AG08395 (cell line): ENCODE measurements around the gene OR52N1.
A peak's percentile ranks its signal among the peaks of the same experiment; 100 is the strongest.

Source experiments
- DNase-seq: peaks from one replicate; pipeline ENCODE4 v3.0.0; 2012; ENCODE audit warnings: mixed read lengths, low spot score

OR52N1 gene

DNA sequence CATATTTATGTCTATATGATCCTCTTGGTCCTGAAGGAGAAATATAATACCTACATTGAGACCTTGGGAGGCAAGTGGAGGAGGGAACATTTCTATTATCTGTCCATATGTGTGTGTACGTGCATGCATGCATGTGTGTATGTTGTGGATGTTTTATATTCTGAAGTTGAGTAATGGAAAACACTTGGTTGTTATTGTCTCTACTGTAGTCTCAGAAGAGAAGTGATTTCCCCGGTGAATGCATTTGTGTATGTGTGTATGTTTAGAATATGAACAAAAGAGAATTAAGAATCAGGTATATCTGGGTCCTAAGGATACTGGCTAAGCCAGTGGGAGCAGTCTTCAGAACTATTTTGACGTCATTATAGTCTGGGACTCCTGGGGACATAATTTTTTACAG, at the start of gene OR52N1:
OR52N1 (minus strand) TSS at position 101 of the 400 bp plus-strand sequence. CDS start 2,449 bp downstream, outside the sequence.
- DNase-seq = no peak

- no peak for DNase-seq
These were observed 46.6 kb upstream of the OR52N1 start for GRCh38 chr11:5837695-5838094.

- no peak for DNase-seq
These were observed 42.4 kb upstream of the OR52N1 start for GRCh38 chr11:5833446-5833845.

DNA sequence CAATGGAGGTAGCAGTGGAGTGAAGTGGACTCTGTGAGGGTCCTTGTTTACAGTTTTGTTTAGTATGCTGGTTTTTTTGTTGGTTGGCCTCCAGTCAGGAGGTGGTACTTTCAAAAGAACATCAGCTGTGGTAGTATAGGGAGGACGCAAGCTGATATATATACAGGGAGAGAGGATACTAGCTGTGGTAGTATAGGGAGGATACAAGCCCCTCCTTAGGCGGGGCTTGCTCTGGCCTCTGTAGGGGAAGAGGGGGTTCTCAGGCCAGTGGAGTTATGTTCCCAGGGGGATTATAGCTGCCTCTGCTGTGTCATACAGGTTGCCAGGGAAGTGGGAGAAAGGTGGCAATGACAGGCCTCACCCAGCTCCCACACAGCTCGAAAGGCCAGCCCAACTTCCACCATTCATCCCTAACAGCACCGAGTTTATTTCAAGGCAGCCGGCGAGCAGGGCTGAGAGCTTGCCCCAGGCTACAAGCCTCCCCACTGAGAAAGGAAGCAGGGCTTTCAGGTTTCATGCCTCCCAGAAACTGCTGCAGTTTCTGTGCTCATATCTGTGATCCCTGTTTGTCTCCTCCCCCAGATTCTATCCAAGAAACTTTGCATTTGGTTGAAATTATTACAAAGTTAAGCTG, 40.2 kb upstream of the OR52N1 start:
- DNase-seq = no peak

- DNase-seq = no peak
These were observed 27.3 kb upstream of the OR52N1 start for GRCh38 chr11:5818245-5818886.

DNA sequence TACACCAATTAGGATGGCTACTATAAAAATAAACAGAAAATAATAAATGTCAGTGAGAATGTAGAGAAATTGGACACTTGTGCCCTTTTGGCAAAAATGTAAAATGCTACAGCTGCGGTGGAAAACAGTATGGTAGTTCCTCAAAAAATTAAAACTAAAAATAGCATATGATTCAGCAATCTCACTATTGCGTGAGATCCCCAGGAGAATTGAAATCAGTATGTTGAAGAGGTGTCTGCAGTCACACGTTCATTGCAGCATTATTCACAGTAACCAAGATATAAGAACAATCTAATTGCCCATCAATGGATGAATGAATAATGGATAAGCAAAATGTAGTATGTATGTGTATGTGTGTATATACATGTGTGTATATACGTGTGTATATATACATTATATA, 24.5 kb upstream of the OR52N1 start:
- no peak for DNase-seq

- DNase-seq = no peak
These were observed 19.1 kb upstream of the OR52N1 start for GRCh38 chr11:5809905-5810795.

- DNase-seq = no peak
These were observed 18.1 kb upstream of the OR52N1 start for GRCh38 chr11:5809122-5809519.

GRCh38 chr11:5808500-5809121, 17.5 kb upstream of the OR52N1 start, which contains the start of gene OR52N2:
OR52N2 (plus strand) TSS chr11:5808924; CDS start chr11:5820336, 11,412 bp downstream.
- peak; percentile 63 for DNase-seq

GRCh38 chr11:5807580-5807979, 16.5 kb upstream of the OR52N1 start:
- no peak for DNase-seq

GRCh38 chr11:5803982-5804381, 12.9 kb upstream of the OR52N1 start:
- DNase-seq = no peak

DNA sequence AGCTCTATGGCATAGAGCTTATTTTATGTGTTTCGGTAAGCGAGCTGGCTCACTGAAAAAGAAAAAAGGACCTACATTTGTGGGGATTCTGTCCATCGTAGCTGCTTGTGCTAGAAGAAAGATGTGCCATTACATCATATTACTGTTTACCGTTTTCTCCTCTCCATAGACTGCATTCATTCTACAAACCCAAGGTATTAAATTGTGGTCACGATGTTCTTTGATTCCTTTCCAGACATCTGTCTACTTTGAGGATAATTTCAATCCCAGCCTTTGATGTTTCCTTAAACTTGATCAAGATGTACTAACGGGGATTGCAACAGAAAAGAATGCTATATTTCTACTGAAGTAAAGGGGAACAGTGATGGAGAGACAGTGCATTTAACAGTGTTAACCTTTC, 5.5 kb upstream of the OR52N1 start:
- no peak for DNase-seq

- DNase-seq = no peak
These were observed 7.8 kb downstream of the OR52N1 start, which contains the start of gene OR52N5 for GRCh38 chr11:5783255-5783654. OR52N5 (minus strand) TSS chr11:5783355; CDS start chr11:5778634, 4,721 bp downstream.

DNA sequence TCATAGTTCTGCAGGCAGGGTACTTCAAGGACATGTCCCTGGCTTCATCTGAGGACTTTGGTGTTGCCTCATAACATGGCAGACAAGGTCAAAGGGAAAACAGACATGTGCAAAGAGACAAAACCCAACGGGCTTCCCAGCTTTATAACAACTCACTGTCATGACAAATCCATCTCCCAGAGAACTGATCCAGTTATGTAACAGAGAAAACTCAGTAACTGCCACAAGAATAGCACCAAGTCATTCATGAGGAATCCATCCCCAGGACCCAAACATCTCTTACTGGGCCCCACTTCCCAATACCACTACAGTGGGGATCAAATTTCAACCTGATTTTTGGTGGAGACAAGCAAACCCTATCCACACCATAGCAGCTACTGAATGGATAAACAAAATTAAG, 24.0 kb downstream of the OR52N1 start:
- DNase-seq = no peak

- no peak for DNase-seq
These were observed 37.1 kb downstream of the OR52N1 start, which contains the start of gene OR52N4 for GRCh38 chr11:5753943-5754342. OR52N4 (plus strand) TSS chr11:5754243; CDS start chr11:5754741, 498 bp downstream.

DNA sequence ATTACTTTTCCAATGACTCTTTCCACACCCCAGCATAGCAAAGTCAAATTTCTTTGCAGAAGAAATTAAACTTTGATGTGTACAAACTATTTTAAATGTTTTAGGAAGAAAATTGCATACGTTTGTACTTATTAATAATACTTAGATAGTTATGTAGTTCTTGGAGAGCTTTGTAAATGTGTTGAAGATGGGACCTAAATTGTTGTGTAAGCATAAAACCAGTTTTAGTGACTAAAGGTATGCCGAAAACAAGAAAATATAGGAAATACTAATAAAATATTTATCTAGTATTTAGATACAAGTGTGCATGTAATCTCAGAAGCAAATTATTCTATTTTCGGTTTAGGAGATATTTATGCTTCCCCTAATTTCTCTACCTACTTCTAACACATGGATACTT, 41.2 kb downstream of the OR52N1 start:
- no peak for DNase-seq

GRCh38 chr11:5746614-5747013, 44.5 kb downstream of the OR52N1 start:
- DNase-seq = no peak

- no peak for DNase-seq
These were observed 52.6 kb downstream of the OR52N1 start for GRCh38 chr11:5738431-5738830.

DNA sequence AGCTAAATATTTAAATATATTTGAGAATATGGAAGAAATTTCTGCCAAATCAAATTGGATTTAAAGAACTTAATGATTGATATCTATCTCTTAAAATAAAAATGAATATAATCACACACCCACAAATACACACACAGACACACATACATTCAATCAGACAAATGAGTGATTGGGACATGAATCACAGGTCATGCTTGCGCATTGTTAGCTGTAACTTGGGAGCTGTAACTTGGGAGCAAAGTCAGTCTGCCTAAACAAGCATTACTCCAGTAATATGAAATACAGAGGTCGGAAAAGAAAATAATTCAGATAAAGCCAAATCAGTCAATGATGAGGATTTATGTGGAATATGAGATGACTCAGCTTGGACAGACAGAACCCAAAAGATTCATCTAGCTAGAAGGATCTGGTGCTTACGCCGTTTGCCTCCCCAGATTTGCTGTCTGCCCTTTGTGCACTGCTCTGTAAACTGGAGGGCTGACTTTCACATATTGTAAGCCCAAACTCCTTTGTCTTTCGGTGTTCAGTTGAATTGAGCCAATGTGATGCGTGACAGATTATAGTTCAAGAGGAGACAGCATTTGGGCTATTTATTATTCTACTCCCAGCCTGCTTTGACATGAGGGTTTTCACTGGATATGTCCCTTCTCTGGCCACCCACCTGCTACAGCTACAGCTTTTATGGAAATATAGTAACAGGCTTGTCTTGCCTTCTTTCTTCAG, 53.2 kb downstream of the OR52N1 start:
- DNase-seq = no peak

- DNase-seq = no peak
These were observed 54.0 kb downstream of the OR52N1 start for GRCh38 chr11:5737091-5737490.
